ENCODE measurements around the gene QSOX2.

QSOX2 gene

GRCh38 chr9:136191099-136191959 is 54.3 kb downstream of the QSOX2 start:
- Histone ChIP-seq H3K79me2 (ENCODE audit: insufficient read depth, low read length) (no peaks in the 10 kb centered on the region), H4K20me1 (ENCODE audit: insufficient read depth, low read length) (no peaks in the 10 kb centered on the region), H3K4me2 (ENCODE audit: low read length) (no peak overlapping the region), H3K4me1 (ENCODE audit: insufficient read depth, low read length, severe bottlenecking) (peaks cover under 1% of the 10 kb centered on the region), H3K27ac (ENCODE audit: low read depth, low read length, poor library complexity, severe bottlenecking) (no peak overlapping the region), H3K9ac (ENCODE audit: low read length) (no peak overlapping the region), H3K36me3 (ENCODE audit: insufficient read depth, low read length) (no peaks in the 10 kb centered on the region), H3K9me3 (ENCODE audit: low read length) (no peaks in the 10 kb centered on the region), H3K27me3 (ENCODE audit: insufficient read depth, low read length) (0 out of 2 replicates have a peak, but pooled peaks cover 3% of the 10 kb centered on the region), H3F3A (ENCODE audit: insufficient read depth, low read length) (no peaks in the 10 kb centered on the region), H3K9me2 (ENCODE audit: low read depth, low read length) (no peaks in the 10 kb centered on the region), H3K4me3 (ENCODE audit: low read depth, low read length, poor library complexity, severe bottlenecking) (no peak overlapping the region), H2AFZ (ENCODE audit: low read length) (no peak overlapping the region)
- no peak for TF ChIP-seq EZH2 (IDR thresholded peaks at IDR 0.05; ENCODE audit: borderline replicate concordance, low read length)
- TF ChIP-seq, protein P1, sequence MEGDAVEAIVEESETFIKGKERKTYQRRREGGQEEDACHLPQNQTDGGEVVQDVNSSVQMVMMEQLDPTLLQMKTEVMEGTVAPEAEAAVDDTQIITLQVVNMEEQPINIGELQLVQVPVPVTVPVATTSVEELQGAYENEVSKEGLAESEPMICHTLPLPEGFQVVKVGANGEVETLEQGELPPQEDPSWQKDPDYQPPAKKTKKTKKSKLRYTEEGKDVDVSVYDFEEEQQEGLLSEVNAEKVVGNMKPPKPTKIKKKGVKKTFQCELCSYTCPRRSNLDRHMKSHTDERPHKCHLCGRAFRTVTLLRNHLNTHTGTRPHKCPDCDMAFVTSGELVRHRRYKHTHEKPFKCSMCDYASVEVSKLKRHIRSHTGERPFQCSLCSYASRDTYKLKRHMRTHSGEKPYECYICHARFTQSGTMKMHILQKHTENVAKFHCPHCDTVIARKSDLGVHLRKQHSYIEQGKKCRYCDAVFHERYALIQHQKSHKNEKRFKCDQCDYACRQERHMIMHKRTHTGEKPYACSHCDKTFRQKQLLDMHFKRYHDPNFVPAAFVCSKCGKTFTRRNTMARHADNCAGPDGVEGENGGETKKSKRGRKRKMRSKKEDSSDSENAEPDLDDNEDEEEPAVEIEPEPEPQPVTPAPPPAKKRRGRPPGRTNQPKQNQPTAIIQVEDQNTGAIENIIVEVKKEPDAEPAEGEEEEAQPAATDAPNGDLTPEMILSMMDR (IDR thresholded peaks at IDR 0.05; ENCODE audit: low read length): no peak

DNA sequence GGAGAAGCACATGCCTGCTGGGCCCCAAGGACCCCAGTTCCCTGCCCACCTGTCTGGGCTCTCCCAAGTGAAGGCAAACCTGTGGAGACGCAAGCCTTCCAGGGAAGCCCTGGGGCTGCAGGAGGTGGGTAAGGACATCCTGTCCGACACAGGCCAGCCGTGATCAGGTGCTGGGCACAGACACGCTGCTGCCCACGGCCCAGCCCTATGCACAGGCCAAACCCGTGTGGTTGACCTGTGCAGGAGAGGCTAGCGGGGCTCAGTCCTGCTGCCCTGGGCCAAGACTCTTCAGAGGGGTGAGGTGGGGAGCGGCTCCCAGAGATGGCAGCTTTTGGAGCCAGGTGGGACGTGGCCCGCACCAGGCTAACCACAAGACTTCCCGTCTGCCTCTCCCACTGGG is 55.0 kb downstream of the QSOX2 start:
- H4K20me1 ChIP-seq (ENCODE audit: insufficient read depth, low read length): no peaks in the 10 kb centered on the region
- H3K27me3 ChIP-seq (ENCODE audit: insufficient read depth, low read length): 0 out of 2 replicates have a peak, but pooled peaks cover 3% of the 10 kb centered on the region
- no peak overlapping the region for H2AFZ ChIP-seq (ENCODE audit: low read length)
- H3K4me1 ChIP-seq (ENCODE audit: insufficient read depth, low read length, severe bottlenecking): no peaks in the 10 kb centered on the region
- no peak overlapping the region for H3K4me3 ChIP-seq (ENCODE audit: low read depth, low read length, poor library complexity, severe bottlenecking)
- H3K79me2 ChIP-seq (ENCODE audit: insufficient read depth, low read length): no peaks in the 10 kb centered on the region
- H3F3A ChIP-seq (ENCODE audit: insufficient read depth, low read length): no peaks in the 10 kb centered on the region
- no peak overlapping the region for H3K4me2 ChIP-seq (ENCODE audit: low read length)
- no peaks in the 10 kb centered on the region for H3K36me3 ChIP-seq (ENCODE audit: insufficient read depth, low read length)
- no peak overlapping the region for H3K9ac ChIP-seq (ENCODE audit: low read length)
- H3K27ac ChIP-seq (ENCODE audit: low read depth, low read length, poor library complexity, severe bottlenecking): no peak overlapping the region
- TF ChIP-seq EZH2 (IDR thresholded peaks at IDR 0.05; ENCODE audit: borderline replicate concordance, low read length): no peak
- TF ChIP-seq, protein P1 (IDR thresholded peaks at IDR 0.05; ENCODE audit: low read length): no peak
- no peaks in the 10 kb centered on the region for H3K9me2 ChIP-seq (ENCODE audit: low read depth, low read length)
- no peaks in the 10 kb centered on the region for H3K9me3 ChIP-seq (ENCODE audit: low read length)

GRCh38 chr9:136190237-136190601 is 55.4 kb downstream of the QSOX2 start:
- Histone ChIP-seq H3K9ac (ENCODE audit: low read length) (no peak overlapping the region), H3K9me3 (ENCODE audit: low read length) (no peaks in the 10 kb centered on the region), H3K36me3 (ENCODE audit: insufficient read depth, low read length) (no peaks in the 10 kb centered on the region), H3K4me2 (ENCODE audit: low read length) (no peak overlapping the region), H3K27ac (ENCODE audit: low read depth, low read length, poor library complexity, severe bottlenecking) (no peak overlapping the region), H3K4me3 (ENCODE audit: low read depth, low read length, poor library complexity, severe bottlenecking) (no peak overlapping the region), H3K27me3 (ENCODE audit: insufficient read depth, low read length) (peaks cover 5% of the 10 kb centered on the region; the same call in 1 of the 2 replicates), H3K4me1 (ENCODE audit: insufficient read depth, low read length, severe bottlenecking) (no peaks in the 10 kb centered on the region), H4K20me1 (ENCODE audit: insufficient read depth, low read length) (no peaks in the 10 kb centered on the region), H3K79me2 (ENCODE audit: insufficient read depth, low read length) (no peaks in the 10 kb centered on the region), H3F3A (ENCODE audit: insufficient read depth, low read length) (no peaks in the 10 kb centered on the region), H2AFZ (ENCODE audit: low read length) (no peak overlapping the region), H3K9me2 (ENCODE audit: low read depth, low read length) (no peaks in the 10 kb centered on the region)
- TF ChIP-seq EZH2 (IDR thresholded peaks at IDR 0.05; ENCODE audit: borderline replicate concordance, low read length): no peak
- TF ChIP-seq, protein P1 (IDR thresholded peaks at IDR 0.05; ENCODE audit: low read length): no peak
